Calu3 (cell line): ENCODE measurements around the gene RFTN1. TPM values are rescaled to one million over a fixed set of nuclear protein-coding genes. Genes with fewer than 3 reads are reported as not detected.

Experiments used
- BruUV-seq: library from RNA; stranded (reverse); fragments of 400-500 nt; replicated peaks from 2 replicates; lab custom pipeline; 2021; lab: Mats Ljungman, UMichigan
- CTCF ChIA-PET: fragments of 300-600 bp; sonication (Branson Sonifier 250); formaldehyde crosslinking; loops from one replicate; lab custom pipeline; 2022; ENCODE audit warnings: antibody characterized with exemption; lab: Charles Lee
- DNase-seq: peaks from one replicate; pipeline ENCODE4 v3.0.0; 2022
- H3K27ac Mint-ChIP-seq: one replicate; pipeline ENCODE4 v1.8.0; 2022; ENCODE audit warnings: mixed read lengths; ENCODE audit not compliant: unreplicated experiment
- H3K27me3 Mint-ChIP-seq: one replicate; pipeline ENCODE4 v1.8.0; 2022; ENCODE audit warnings: mixed read lengths; ENCODE audit not compliant: unreplicated experiment
- H3K36me3 Mint-ChIP-seq: one replicate; pipeline ENCODE4 v1.8.0; 2022; ENCODE audit warnings: mild to moderate bottlenecking, moderate library complexity, mixed read lengths; ENCODE audit not compliant: insufficient read depth, unreplicated experiment
- H3K4me1 Mint-ChIP-seq: one replicate; pipeline ENCODE4 v1.8.0; 2022; ENCODE audit warnings: mild to moderate bottlenecking, low read depth, mixed read lengths; ENCODE audit not compliant: unreplicated experiment
- H3K4me3 Mint-ChIP-seq: one replicate; pipeline ENCODE4 v1.8.0; 2022; ENCODE audit warnings: mild to moderate bottlenecking, low read depth, moderate library complexity, mixed read lengths; ENCODE audit not compliant: unreplicated experiment
- H3K9me3 Mint-ChIP-seq: one replicate; pipeline ENCODE4 v1.8.0; 2022; ENCODE audit warnings: low read depth, mixed read lengths; ENCODE audit not compliant: unreplicated experiment
- CTCF ChIP-seq: fragments of 200-600 bp; IDR thresholded peaks from one replicate; pipeline ENCODE4 v1.8.0; 2022; ENCODE audit warnings: antibody characterized with exemption; ENCODE audit not compliant: unreplicated experiment
- intact Hi-C: fragments of 100-400 bp; cut with micrococcal nuclease; formaldehyde crosslinking; loops from one replicate; pipeline ENCODE4 v1.10.0; 2022; ENCODE audit not compliant: unreplicated experiment
- total RNA-seq: library from RNA; stranded (reverse); gene quantifications from 2 replicates; pipeline ENCODE4 v1.2.3, GENCODE V29; 2022

RFTN1 gene
- total RNA-seq, 1 experiment from 2014 or later: 1.6 TPM

DNA sequence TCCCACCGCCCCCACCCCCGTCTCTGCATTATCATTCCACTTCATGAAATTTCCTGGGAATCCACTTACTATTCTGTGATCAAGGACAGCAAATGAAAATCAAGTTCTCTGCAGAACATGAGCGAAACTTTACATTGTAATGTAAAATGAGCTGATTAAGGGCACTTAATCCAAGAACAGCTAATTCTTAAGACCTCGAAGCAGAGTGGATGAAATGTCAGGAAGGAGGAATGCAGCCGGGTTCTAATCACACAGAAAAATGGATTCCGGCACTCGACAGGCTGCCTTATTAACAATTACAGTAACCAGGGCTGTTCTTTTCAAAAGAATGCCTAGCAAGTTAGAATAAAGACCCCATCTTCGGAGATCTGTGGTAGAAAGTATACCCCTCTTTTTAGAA is 57.5 kb downstream of the RFTN1 start:
- peaks cover 22% of the 10 kb centered on the region for H3K27me3 Mint-ChIP-seq
- no peaks in the 10 kb centered on the region for H3K4me1 Mint-ChIP-seq
- intact Hi-C loops: no loop called here
- no peak overlapping the region for H3K27ac Mint-ChIP-seq
- no peaks in the 10 kb centered on the region for H3K9me3 Mint-ChIP-seq
- CTCF ChIA-PET: no interaction called here
- no peaks in the 10 kb centered on the region for H3K36me3 Mint-ChIP-seq
- DNase-seq: no peak
- BruUV-seq: no TSS peak
- TF ChIP-seq CTCF: no peak
- H3K4me3 Mint-ChIP-seq: no peak overlapping the region

DNA sequence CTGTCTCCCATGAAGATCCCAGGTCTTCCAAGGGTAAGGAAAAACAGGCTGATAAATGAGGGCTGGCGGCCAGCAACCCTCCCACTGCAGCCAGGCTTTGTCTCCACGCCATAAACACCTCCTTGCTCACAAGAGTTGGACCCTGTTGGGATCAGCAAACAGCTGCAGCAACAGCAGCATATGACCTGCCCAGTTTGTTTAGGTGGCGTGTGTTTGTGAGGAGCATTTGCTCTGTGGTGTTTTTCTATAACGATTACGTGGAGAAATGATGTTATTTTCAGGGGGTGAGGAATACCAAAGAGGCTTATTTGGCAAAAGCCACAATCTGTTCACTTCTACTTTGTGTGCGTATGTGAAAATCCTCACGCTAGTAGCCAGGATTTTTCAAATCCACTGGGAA is 58.5 kb downstream of the RFTN1 start:
- Mint-ChIP-seq H3K4me3 (no peak overlapping the region), H3K9me3 (no peaks in the 10 kb centered on the region), H3K27me3 (peaks cover 22% of the 10 kb centered on the region), H3K27ac (no peak overlapping the region), H3K36me3 (no peaks in the 10 kb centered on the region), H3K4me1 (no peaks in the 10 kb centered on the region)
- CTCF ChIA-PET: no interaction called here
- intact Hi-C loops: no loop called here
- DNase-seq: no peak
- no peak for TF ChIP-seq CTCF
- no TSS peak for BruUV-seq

DNA sequence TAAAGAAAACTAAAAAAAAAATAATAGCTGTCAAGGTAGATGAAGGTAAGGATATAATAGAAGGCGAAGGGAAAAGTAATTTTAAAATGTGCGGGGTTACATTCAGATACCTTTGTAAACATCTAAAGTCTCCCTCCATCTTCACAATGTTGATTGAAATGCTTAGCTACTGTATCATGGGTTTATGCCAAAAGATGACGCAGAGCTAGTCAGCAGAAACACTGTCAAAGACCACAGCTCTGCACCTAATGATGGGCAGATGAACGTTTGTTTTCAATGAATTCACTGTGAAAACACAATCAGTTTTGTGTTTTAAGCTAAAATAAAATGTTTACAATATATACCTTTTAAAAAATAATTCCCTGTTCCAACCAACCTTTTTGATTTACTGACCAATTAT is 61.2 kb downstream of the RFTN1 start:
- H3K36me3 Mint-ChIP-seq: no peaks in the 10 kb centered on the region
- H3K9me3 Mint-ChIP-seq: no peaks in the 10 kb centered on the region
- no peak overlapping the region for H3K27ac Mint-ChIP-seq
- BruUV-seq: no TSS peak
- DNase-seq: no peak
- TF ChIP-seq CTCF: no peak
- no peaks in the 10 kb centered on the region for H3K4me1 Mint-ChIP-seq
- intact Hi-C loops: no loop called here
- peaks cover 22% of the 10 kb centered on the region for H3K27me3 Mint-ChIP-seq
- CTCF ChIA-PET: interaction anchor here (0.6 kb wide), 1 partner anchor 54 kb away, joined by 5 read pairs; no protein-coding TSS in a partner anchor
- no peak overlapping the region for H3K4me3 Mint-ChIP-seq

DNA sequence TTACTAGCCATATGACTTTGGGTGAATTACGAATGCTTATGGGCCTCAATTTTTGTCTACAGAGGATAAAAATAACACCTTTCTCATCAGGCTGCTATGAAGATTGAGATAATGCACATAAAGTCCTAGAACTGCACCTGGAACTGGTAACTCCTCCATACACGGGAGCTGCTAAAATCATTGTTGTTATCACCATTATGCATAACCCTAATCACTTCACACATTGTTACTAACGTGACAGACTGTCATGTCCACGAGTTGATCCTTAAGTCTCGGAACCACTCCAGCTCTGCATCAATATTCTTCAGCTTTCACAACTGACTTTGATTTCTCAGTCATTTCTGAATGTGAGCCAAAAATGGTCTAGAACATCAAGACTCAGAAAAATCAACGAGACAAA is 64.1 kb downstream of the RFTN1 start:
- H3K27ac Mint-ChIP-seq: no peak overlapping the region

More for the DNA sequence above, 64.1 kb downstream of the RFTN1 start:
- CTCF ChIA-PET: no interaction called here
- TF ChIP-seq CTCF: no peak
- intact Hi-C loops: no loop called here
- H3K4me1 Mint-ChIP-seq: no peaks in the 10 kb centered on the region
- H3K36me3 Mint-ChIP-seq: no peaks in the 10 kb centered on the region
- DNase-seq: no peak
- BruUV-seq: no TSS peak
- no peak overlapping the region for H3K4me3 Mint-ChIP-seq
- no peaks in the 10 kb centered on the region for H3K9me3 Mint-ChIP-seq
- peaks cover 22% of the 10 kb centered on the region for H3K27me3 Mint-ChIP-seq
